GM18907 (cell line): Measurements from ENCODE around the gene SORL1-AS1.

Experiments
- ATAC-seq: cut with Tn5 transposase; IDR thresholded peaks from one replicate; pipeline ENCODE4 v1.9.1; 2021; ENCODE audit warnings: mild to moderate bottlenecking, moderate library complexity; ENCODE audit not compliant: unreplicated experiment

The SORL1-AS1 gene

DNA sequence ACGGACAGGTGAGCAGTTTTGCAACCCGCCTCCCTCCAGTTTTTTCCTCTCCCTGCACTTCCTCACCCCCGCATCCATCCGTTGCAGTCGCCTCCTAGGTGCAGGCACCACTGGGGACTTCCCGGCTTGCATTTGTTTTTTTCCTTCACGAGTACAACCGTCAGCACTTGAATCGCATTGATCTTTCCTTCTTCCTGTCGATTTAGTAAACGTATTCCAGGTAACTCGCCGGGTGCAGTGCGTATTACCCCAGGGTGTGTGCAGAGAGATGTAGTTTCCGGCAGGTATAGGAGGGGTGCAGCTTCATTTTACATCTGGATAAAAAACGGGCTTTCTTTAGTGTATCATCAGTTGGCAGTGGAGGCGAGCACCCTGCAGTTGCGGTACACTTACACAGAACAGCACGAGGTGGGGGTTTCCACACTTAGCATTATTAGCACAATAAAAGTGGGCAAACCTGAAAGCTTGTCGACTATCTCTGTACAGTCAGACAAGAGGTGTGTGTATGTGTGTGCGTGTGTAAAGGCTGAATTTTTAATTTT, at the start of gene SORL1-AS1:
Gene SORL1-AS1, minus strand, starts transcription at position 359 of the 542 bp plus-strand sequence.
- peak; percentile 16 for ATAC-seq

DNA sequence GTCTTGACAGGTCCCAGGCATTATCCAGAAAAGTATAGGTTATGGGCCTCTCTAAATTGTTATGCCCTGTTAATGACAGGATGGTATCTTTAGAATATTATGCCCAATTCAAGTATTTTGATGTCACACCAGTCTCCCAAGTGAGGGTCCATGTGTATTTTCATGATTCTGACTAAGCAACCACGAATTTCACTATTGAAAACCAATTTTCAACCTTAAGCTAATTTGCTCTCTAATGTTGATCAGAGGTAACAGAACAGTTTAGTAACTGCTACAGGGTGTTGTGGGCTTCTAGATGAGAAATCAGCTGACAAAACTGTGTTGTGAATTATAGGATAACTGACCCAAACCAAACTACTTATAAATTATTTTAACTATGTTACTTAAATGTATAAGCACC, 48.0 kb upstream of the SORL1-AS1 start:
- no peak for ATAC-seq

DNA sequence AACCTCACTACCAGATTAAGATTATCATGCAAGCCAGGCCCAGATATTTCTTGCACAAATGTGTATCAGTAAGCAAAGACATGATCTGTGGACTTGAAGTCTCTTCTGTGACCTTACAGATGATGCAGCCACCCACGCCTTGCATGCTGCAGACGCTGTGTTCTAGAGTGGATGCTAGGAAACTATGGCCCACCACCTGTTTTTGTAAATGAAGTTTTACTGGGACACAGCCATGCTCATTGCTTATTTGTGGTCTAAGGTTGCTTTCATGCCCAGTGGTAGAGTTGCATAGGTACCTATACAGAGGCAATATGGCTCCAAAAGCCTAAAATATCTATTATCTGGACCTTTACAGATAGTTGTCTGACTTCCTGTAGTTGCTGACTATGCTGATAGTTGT, 47.5 kb upstream of the SORL1-AS1 start:
- no peak for ATAC-seq

DNA sequence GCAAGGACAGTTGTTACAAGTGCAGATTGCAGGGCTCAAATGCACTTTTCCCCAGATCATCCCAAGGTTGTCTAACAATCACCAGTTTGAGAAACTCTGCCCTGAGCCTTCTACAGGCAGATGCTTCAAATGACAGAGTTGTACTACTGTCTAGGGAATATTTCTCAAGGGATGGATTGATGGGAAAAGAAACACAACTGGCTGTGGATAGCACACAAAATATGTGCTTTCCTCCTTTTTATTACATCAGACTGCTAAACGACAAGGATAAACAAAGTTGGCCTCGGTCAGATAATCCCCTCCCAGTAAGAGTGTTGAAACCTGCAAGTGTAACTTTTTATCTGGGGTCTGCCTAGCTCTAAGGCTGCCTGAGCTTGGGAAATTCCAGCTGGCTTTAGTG, 46.6 kb upstream of the SORL1-AS1 start:
- ATAC-seq, result no peak

DNA sequence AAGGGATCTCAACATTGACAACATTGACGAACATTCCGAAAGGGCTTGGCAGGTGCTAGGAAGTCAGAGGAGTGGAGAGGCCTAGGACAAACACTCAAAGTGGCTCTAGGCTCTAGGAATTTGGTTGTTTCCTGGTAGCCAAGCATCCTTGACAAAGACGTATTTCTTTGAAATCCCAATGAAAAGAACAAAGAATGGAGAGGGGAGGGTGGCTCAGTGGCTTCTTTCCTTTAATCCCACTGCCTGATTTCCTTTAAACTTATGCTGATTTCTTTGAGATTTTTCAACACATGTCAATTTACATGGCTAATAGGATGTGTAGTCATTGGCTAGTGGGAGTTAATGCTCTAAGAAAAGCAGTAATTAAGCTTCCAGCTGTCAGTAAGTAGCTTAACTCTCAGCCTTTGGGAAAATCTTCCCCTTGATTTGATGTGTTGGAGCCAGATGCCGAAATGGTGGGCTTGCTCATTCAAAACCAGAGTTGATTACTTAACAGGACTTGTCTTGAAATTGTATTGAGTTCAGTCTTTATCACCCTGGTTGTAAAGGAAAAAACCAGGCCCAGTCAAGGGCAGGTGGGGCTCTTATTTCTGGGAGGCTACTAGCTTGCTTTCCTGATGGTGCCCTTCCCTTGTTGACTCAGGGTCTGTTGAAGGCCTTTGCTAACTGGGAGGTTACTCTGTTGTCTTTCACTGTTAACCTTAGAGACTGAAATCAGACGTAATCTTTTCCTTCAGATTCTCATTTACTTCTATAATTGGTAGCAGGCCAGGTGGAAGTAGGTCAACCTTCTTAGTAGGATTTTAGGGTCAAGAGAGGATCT, 44.6 kb upstream of the SORL1-AS1 start:
- ATAC-seq, result no peak

DNA sequence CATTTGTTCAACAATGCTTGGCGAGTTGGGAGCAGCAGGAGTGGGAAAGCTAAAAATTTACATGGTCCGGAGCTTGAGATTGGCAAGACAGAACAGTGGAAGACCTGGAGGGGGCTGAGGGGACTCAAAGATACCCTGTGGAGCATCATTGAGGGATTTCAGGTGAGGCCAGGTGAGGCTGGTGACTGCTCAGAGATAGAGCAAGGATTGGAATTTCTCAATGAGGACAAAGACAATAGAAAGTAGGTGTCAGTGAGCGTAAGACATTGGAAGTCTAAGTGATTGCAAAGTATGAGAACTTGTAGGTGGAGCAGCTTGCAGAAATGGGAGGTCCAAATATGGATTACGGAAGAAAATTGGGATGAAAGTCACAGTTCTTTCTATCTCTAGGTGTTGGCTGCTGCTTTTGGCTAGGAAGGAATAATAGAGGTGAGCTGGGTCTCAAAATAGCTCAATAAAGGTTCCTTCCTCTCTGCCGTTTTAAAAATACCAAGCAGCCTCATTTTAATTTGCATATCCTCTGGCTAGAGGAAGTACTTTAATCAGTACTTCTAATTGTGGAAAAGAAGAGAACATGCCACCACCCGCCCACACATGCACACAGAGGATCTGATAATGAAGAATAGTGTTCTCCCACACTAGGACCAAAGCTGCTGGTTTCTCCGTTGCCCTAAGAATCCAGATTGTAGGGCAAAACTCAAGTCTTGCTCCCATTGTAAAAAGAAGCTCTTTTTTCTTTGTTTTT, 41.8 kb upstream of the SORL1-AS1 start:
- peak; percentile 72 for ATAC-seq

DNA sequence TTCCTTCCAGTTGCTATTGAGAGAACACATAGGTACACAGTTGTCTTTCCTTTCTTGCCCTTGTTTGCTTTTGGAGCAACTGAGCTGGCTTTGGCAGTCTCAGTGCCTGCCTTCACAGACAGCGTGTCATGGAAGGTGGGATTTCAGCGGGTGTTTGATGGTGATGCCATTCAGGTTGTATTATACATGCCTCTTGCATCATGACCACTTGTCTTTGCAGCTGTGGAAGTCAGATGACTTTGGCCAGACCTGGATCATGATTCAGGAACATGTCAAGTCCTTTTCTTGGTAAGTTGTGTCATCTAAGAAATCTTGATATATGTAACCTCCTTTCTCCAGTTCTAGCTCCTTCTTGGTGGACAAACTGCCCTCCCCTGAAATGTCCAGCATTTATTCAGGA, 37.1 kb upstream of the SORL1-AS1 start:
- ATAC-seq, result no peak

DNA sequence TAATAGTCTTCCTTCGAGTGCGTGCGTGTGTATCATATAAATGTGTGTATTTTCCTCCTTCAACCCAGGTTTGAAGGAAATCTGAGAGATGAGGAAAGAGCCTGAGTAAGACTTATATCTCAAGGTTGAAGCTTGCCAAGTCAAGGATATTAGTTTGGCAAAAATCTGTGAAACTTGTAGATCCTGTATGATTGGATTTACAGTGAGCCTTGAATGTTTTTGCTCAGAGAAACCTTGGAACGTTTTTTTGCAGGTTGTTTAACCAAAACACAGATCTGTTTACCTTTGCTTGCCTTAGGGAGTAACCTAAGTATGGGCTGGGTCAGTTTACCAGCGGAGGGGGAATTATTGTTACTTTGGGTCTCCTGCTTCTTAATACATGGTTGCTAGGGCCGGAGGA, 35.9 kb upstream of the SORL1-AS1 start:
- ATAC-seq, result no peak

DNA sequence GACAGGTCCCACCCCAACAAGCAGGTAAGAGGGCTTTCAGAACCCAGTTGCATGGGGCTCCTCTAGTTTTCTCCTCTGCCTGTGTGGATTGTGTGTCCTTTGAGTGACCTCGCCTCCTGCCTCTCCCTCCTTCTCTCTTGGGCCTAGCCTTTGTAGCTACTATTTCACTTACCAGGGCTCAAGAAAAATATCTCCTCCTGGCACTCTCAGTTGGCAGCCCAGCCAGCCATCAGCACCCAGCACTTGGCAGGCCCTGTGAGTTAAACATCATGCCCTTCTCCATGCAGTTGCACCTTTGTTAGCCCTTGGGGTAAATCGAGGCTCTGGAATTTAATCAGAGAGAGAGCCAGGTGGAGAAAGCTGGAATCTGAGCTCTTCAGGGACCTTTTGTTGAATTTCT, 35.4 kb upstream of the SORL1-AS1 start:
- no peak for ATAC-seq

DNA sequence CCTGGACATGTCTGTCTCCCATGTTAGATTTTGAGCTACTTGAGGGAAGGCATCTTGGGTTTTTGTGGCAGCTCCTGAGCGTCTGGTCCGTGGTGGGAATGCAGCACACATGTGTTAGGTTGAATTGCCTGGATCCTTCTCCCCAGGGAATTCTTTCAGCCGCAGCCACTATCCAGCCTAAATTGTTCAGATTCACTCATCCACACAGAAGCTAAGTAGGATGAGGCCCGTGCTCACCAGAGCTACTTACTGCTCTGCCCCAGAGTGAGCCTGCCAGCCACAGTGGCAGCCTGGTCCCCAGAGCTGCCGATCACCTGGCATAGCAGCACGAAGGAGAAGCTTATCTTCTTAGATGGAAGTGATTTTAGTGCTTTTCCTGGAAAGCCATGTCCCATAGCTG, 34.4 kb upstream of the SORL1-AS1 start:
- no peak for ATAC-seq

DNA sequence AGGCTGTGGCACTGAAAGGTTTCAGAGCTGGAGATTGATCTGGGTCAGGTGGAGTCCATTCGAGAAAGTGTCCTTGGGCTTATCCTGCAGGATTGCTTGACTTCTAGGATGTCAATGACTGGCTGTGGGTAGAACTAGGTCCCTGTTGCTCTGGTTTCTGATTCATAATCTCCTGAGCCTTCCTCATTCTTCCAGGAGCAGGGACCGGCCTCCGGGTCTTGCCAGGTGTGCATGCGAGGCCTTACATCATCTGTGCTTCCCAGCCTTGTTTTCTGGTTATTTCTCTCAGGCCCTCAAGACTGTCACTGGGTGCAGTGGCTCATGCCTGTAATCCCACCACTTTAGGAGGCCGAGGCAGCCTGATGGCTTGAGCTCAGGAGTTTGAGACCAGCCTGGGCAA, 33.3 kb upstream of the SORL1-AS1 start:
- no peak for ATAC-seq

DNA sequence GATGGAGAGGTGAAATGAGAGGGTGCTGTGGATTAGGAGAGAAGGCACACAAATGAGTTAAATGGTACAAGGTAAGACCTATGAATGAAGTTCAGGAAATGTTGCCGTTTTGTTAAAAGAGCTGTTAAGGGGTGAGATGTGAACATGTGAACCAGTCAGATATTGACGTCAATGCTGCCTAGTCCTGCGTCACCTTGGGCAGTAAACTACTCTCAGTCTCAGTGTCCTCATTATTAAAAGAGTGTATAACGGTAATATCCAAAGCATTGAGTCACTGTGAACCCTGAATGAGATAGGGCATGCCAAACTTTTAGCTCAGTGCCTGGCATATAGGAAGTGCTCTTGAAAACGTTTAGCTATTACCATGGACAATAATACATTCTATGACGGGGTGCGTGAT, 32.4 kb upstream of the SORL1-AS1 start:
- no peak for ATAC-seq

DNA sequence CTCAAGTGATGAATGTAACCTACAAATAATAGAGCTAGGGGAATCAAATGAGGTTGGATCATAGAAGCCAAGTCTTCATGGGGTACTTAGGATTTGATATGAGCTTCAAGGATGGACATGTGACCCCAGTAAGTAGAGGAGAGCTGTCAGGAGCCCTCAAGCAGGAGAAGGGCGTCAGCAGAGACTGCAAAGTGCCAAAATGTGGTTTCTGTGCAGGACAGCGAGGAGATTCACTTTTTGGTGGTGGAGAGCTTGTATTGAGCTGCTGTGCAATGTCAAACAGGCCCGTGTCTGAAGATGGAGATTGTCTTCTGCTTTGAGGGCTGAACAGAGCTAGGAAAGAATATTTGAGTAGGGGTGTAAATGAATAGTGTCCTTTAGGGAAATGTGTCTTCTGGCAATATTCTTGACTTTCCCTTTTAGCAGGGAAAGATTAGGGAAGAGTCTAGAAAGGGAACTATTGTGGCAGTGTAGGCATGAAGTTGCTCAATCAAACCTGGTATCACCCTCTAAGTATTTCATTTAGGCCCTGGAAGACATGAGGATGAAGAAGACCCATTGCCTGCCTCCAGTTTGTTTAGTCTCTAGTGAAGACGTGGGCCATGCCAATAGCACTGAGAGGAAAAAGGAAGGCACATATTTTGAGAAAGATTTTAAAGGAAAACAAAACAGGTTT, 31.2 kb upstream of the SORL1-AS1 start:
- ATAC-seq, result no peak

DNA sequence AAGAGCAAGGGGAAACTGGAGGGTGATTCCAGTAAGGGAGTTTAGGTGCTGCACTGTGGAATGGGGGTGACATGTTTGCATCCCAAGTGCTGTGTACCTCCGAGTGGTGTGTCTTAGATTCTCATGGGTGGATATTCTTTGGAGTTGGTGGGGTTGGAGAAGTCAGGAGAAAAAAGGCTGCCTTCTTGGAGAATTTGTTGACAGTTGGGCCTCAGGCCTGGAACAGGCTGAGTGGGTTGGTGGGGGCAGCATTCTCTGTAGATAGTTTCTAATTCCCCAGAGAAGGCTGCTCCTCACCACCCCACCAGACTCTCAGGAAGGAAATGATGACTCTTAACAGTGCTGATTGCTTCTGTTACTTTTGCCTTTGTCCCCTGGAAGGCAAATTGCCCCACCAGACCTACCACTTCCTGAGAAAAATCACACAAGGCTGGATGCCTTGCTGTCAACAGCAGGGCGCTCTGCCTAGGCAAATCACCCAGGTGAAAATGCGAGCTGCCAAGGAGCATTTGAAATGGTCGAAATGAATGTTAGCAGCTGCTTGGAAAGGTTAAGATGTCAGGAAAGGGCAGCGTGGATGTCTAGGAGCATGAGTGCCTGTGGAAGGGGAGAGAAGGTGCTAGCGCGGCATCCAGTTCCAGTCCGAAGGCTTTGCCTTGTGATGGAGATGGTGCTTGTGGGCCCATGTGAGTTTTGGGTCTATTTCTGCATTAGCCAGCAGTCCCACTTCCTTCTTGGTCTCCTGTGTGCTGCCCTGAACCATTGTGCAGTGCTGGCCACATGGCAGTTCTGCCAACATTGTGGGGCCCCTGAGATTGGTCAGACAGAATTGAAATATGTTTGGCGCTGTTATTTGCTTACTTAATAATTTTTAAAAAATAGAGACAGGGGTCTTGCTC, 29.7 kb upstream of the SORL1-AS1 start:
- peak; percentile 91 for ATAC-seq

DNA sequence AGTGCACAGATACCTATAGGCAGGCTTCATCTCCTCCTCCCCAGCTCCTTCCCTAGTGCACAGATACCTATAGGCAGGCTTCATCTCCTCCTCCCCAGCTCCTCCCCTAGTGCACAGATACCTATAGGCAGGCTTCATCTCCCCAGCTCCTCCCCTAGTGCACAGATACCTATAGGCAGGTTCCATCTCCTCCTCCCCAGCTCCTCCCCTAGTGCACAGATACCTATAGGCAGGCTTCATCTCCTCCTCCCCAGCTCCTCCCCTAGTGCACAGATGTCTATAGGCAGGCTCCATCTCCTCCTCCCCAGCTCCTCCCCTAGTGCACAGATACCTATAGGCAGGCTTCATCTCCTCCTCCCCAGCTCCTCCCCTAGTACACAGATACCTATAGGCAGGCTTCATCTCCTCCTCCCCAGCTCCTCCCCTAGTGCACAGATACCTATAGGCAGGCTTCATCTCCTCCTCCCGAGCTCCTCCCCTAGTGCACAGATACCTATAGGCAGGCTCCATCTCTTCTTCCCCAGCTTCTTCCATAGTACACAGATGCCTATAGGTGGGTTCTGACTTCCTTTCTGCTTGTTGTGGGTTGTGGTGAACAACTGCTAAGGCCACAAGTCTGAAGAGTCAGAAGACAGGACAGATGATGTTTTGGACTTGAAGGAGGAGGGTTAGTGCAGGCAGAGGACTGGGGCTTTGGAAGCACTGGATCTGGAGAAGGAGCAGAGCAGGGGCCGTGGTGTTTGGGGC, 28.9 kb upstream of the SORL1-AS1 start:
- peak; percentile 64 for ATAC-seq

DNA sequence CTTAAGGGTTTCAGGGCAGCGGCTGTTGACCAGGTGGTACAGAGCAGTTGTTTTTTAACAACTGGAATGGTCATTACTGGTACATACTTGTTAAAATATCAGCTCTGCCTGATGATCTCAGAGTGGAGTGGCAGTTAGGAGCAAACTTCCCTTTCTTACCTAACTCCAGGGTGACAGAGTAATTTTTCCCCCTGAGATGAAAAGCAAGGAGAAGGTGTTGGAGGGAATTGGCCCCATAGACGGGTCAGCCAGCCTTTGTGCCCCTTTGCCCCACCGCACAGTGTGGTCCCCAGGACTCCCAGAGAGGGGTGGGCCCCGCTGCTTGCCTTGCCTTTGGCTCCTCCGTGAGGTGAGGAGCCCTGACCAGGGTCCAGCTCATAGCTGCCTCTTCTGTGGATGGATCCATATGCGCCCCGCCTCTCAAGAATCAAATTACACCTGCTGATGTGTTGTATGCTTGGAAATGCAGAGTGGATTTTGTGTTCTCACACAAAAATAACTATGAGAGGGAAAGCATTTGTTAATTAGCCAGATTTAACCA, 27.0 kb upstream of the SORL1-AS1 start:
- no peak for ATAC-seq

DNA sequence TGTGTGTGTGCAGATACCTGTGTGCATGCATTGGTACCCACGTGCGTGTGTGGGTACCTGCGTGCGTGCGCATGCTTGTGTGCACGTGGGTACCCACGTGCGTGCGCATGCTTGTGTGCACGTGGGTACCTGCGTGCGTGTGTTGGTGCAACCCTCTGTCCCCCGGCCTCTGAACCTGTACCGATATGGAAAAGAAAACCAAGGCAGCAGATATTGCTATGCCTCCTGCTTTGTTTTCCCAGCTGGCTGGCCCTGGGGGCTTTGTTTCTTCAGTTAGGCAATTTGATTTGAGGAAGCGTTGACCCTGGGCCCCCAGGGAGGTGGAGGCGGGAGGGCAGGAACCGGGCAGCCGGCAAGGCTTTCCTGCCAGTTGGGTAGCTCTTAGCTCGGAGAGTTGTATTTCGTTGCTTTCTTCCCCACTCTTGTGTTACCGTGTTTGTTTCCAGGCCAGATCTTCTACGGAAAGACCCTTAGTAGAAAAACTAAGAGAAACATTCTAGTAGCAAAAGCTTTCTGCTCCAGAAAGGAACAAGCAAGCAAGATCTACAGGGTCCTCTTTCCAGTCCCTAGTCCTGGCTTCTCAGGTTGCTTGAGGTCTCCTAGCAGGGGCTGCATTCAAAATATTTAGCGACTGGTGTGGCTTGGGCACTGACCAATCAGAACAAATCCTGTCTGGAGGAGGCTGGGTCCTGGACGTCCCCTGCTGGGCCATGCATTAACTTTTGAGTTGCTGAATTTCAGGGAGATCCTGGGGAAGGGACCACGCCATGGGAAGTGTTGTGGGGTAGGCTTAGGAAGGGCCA, 26.3 kb upstream of the SORL1-AS1 start:
- ATAC-seq, result no peak

DNA sequence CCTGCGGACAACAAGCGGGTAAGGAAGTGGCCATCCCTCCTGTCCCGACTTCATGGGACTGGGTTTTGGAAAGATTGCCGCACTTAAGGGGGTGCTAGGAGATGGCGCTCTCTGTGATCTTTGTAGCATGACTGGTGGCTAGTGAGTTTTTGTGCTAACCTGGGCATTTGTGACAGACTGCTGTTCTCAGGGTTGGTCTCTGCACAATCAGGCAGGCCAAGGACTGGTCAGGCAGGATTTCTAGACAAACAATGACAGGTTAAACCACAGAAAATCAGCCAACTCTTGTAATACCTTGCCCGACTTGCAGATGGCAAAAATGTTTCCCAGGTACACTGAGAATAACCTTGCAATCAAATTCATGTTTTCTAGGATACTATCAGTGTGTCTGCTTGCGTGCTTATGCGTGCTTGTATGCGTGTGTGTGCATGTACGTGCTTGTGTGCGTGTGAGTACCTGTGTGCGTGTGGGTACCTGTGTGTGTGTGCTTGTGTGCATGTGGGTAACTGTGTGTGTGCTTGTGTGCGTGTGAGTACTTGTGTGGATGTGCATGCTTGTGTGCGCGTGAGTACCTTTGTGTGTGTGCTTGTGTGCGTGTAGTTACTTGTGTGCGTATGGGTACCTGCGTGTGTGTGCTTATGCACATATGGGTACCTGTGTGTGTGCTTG, 25.6 kb upstream of the SORL1-AS1 start:
- ATAC-seq, result no peak
